Activated CD8-positive, alpha-beta T cell treated with anti-CD3 and anti-CD28 coated beads, Interleukin-2, amount 10 ng/mL, durations not matched to agents 7 days and 5 days (primary cell): ENCODE measurements around the gene DYNLL2. TPM values are rescaled to one million over a fixed set of nuclear protein-coding genes. Genes with fewer than 3 reads are reported as not detected.
"Not testable (repeated sequence)": the region's sequence is repeated elsewhere in the genome, so short reads cannot be mapped to it uniquely, and the experiment has no call there.

Experiments
- ATAC-seq: fragments of 150-1000 bp; cut with Tn5 transposase; one replicate; pipeline ENCODE4 v1.10.0; 2021; ENCODE audit warnings: moderate library complexity
- CTCF ChIA-PET: fragments of 350-600 bp; sonication (Branson Sonifier 250); formaldehyde crosslinking; loops from one replicate; lab custom pipeline; 2021; ENCODE audit warnings: antibody characterized with exemption; lab: Charles Lee
- POLR2A ChIA-PET: fragments of 350-600 bp; sonication (Branson Sonifier 250); formaldehyde crosslinking; loops from one replicate; lab custom pipeline; 2021; ENCODE audit warnings: antibody characterized with exemption; lab: Charles Lee
- DNase-seq: peaks from one replicate; pipeline ENCODE4 v3.0.0-alpha.2; 2020
- H3K27ac Mint-ChIP-seq: one replicate; pipeline ENCODE4 v1.8.0; 2021; ENCODE audit warnings: mild to moderate bottlenecking, mixed read lengths
- H3K27me3 Mint-ChIP-seq: one replicate; pipeline ENCODE4 v1.8.0; 2021; ENCODE audit warnings: low read depth, mixed read lengths
- H3K36me3 Mint-ChIP-seq: one replicate; pipeline ENCODE4 v1.8.0; 2021; ENCODE audit warnings: low read depth, mixed read lengths
- H3K4me1 Mint-ChIP-seq: one replicate; pipeline ENCODE4 v1.8.0; 2021; ENCODE audit warnings: low read depth, mixed read lengths
- H3K4me3 Mint-ChIP-seq: one replicate; pipeline ENCODE4 v1.8.0; 2021; ENCODE audit warnings: mild to moderate bottlenecking, mixed read lengths
- H3K9me3 Mint-ChIP-seq: one replicate; pipeline ENCODE4 v1.8.0; 2022; ENCODE audit warnings: mixed read lengths; ENCODE audit not compliant: insufficient read depth
- total RNA-seq, 2 experiments: library from RNA; stranded (reverse); gene quantifications; one replicate each; pipeline ENCODE4 v1.2.3, GENCODE V29; 2021

Gene DYNLL2
- total RNA-seq, 2 experiments from 2014 or later = 30.9 to 31.7 TPM

GRCh38 chr17:58091024-58091567 is 7.9 kb downstream of the DYNLL2 start:
- no peaks in the 10 kb centered on the region for H3K27me3 Mint-ChIP-seq
- ChIA-PET POLR2A (no interaction called here), CTCF (interaction anchor here (0.6 kb wide), 1 partner anchor 258 kb away, joined by 3 read pairs; no protein-coding TSS in a partner anchor)
- H3K4me1 Mint-ChIP-seq = peaks cover 34% of the 10 kb centered on the region
- no peak overlapping the region for H3K27ac Mint-ChIP-seq
- H3K36me3 Mint-ChIP-seq = peaks cover 74% of the 10 kb centered on the region
- no peak for ATAC-seq
- no peaks in the 10 kb centered on the region for H3K9me3 Mint-ChIP-seq
- no peak overlapping the region for H3K4me3 Mint-ChIP-seq
- no peak for DNase-seq

GRCh38 chr17:58092101-58092796 is 9.0 kb downstream of the DYNLL2 start:
- Mint-ChIP-seq H3K27ac (no peak overlapping the region), H3K36me3 (peaks cover 68% of the 10 kb centered on the region), H3K9me3 (no peaks in the 10 kb centered on the region), H3K27me3 (no peaks in the 10 kb centered on the region), H3K4me1 (peaks cover 23% of the 10 kb centered on the region), H3K4me3 (no peak overlapping the region)
- POLR2A ChIA-PET = no interaction called here
- CTCF ChIA-PET = interaction anchor here (0.6 to 1.0 kb wide), 2 partner anchors 20 to 259 kb away, joined by 3 to 4 read pairs; no protein-coding TSS in a partner anchor
- DNase-seq (peak; percentile 15), ATAC-seq (no peak)

- no peak for ATAC-seq
- Mint-ChIP-seq H3K36me3 (peaks cover 62% of the 10 kb centered on the region), H3K4me1 (peaks cover 18% of the 10 kb centered on the region), H3K4me3 (no peak overlapping the region), H3K27me3 (no peaks in the 10 kb centered on the region), H3K27ac (no peak overlapping the region), H3K9me3 (no peaks in the 10 kb centered on the region)
- CTCF ChIA-PET = interaction anchor here (0.6 kb wide), 1 partner anchor 373 kb away, joined by 3 read pairs; no protein-coding TSS in a partner anchor
- DNase-seq = no peak
- POLR2A ChIA-PET = interaction anchor here (1.0 kb wide), 1 partner anchor 155 kb away, joined by 3 read pairs; no protein-coding TSS in a partner anchor
Measured at GRCh38 chr17:58092797-58093385, 9.7 kb downstream of the DYNLL2 start.

GRCh38 chr17:58094118-58094517 is 10.9 kb downstream of the DYNLL2 start:
- Mint-ChIP-seq H3K4me1 (peaks cover 9% of the 10 kb centered on the region), H3K27ac (no peak overlapping the region), H3K9me3 (no peaks in the 10 kb centered on the region), H3K27me3 (no peaks in the 10 kb centered on the region), H3K36me3 (peaks cover 50% of the 10 kb centered on the region), H3K4me3 (no peak overlapping the region)
- DNase-seq (no peak), ATAC-seq (no peak)
- ChIA-PET POLR2A (no interaction called here), CTCF (no interaction called here)

- peaks cover 2% of the 10 kb centered on the region for H3K27me3 Mint-ChIP-seq
- peaks cover 28% of the 10 kb centered on the region for H3K36me3 Mint-ChIP-seq
- no peak for DNase-seq
- POLR2A ChIA-PET = interaction anchor here (1.2 kb wide), 1 partner anchor 9 kb away, joined by 3 read pairs; no protein-coding TSS in a partner anchor
- CTCF ChIA-PET = interaction anchor here (1.1 to 1.5 kb wide), 2 partner anchors 97 to 115 kb away, joined by 3 read pairs; no protein-coding TSS in a partner anchor
- H3K4me3 Mint-ChIP-seq = no peak overlapping the region
- no peak overlapping the region for H3K27ac Mint-ChIP-seq
- no peak for ATAC-seq
- peaks cover 8% of the 10 kb centered on the region for H3K4me1 Mint-ChIP-seq
- no peaks in the 10 kb centered on the region for H3K9me3 Mint-ChIP-seq
Measured at GRCh38 chr17:58096892-58097291, 13.7 kb downstream of the DYNLL2 start.

GRCh38 chr17:58097384-58098088 is 14.3 kb downstream of the DYNLL2 start:
- POLR2A ChIA-PET = no interaction called here
- no peak overlapping the region for H3K27ac Mint-ChIP-seq

GRCh38 chr17:58100506-58100905 is 17.3 kb downstream of the DYNLL2 start:
- peaks cover 2% of the 10 kb centered on the region for H3K36me3 Mint-ChIP-seq
- ChIA-PET POLR2A (interaction anchor here (0.7 kb wide), 1 partner anchor 1016 kb away, joined by 3 read pairs; no protein-coding TSS in a partner anchor), CTCF (interaction anchor here (1.3 to 2.6 kb wide), 3 partner anchors 11 to 101 kb away, joined by 3 to 9 read pairs (median 3); no protein-coding TSS in a partner anchor)
- ATAC-seq (no peak), DNase-seq (no peak)
- no peak overlapping the region for H3K4me3 Mint-ChIP-seq
- no peaks in the 10 kb centered on the region for H3K9me3 Mint-ChIP-seq
- no peak overlapping the region for H3K27ac Mint-ChIP-seq
- H3K4me1 Mint-ChIP-seq = peaks cover 6% of the 10 kb centered on the region
- peaks cover 2% of the 10 kb centered on the region for H3K27me3 Mint-ChIP-seq

More at GRCh38 chr17:58097384-58098088, 14.3 kb downstream of the DYNLL2 start:
- DNase-seq (no peak), ATAC-seq (no peak)
- Mint-ChIP-seq H3K9me3 (no peaks in the 10 kb centered on the region), H3K36me3 (peaks cover 21% of the 10 kb centered on the region), H3K4me1 (peaks cover 8% of the 10 kb centered on the region), H3K27me3 (peaks cover 2% of the 10 kb centered on the region), H3K4me3 (no peak overlapping the region)
- CTCF ChIA-PET = interaction anchor here (1.5 kb wide), 2 partner anchors 75 to 98 kb away, joined by 3 to 4 read pairs; no protein-coding TSS in a partner anchor

GRCh38 chr17:58101898-58102297 is 18.7 kb downstream of the DYNLL2 start:
- H3K27me3 Mint-ChIP-seq, H3K36me3 Mint-ChIP-seq, H3K9me3 Mint-ChIP-seq, H3K4me3 Mint-ChIP-seq, H3K4me1 Mint-ChIP-seq, H3K27ac Mint-ChIP-seq, POLR2A ChIA-PET, ATAC-seq: not testable (repeated sequence)
- peak; percentile 4 for DNase-seq
- CTCF ChIA-PET = interaction anchor here (0.8 to 1.6 kb wide), 5 partner anchors 10 to 146 kb away, joined by 3 to 4 read pairs (median 3); no protein-coding TSS in a partner anchor

- Mint-ChIP-seq H3K27ac (no peak overlapping the region), H3K4me1 (peaks cover under 1% of the 10 kb centered on the region), H3K4me3 (no peak overlapping the region), H3K9me3 (no peaks in the 10 kb centered on the region), H3K36me3 (no peaks in the 10 kb centered on the region), H3K27me3 (peaks cover 2% of the 10 kb centered on the region)
- CTCF ChIA-PET = no interaction called here
- DNase-seq (no peak), ATAC-seq (no peak)
- POLR2A ChIA-PET = no interaction called here
Measured at GRCh38 chr17:58105093-58105492, 21.9 kb downstream of the DYNLL2 start.

- H3K27me3 Mint-ChIP-seq = peaks cover 3% of the 10 kb centered on the region
- no peak overlapping the region for H3K4me3 Mint-ChIP-seq
- no peak overlapping the region for H3K27ac Mint-ChIP-seq
- no peak for DNase-seq
- no peaks in the 10 kb centered on the region for H3K4me1 Mint-ChIP-seq
- POLR2A ChIA-PET = no interaction called here
- no peaks in the 10 kb centered on the region for H3K9me3 Mint-ChIP-seq
- no peak for ATAC-seq
- no peaks in the 10 kb centered on the region for H3K36me3 Mint-ChIP-seq
- CTCF ChIA-PET = interaction anchor here (1.0 kb wide), 1 partner anchor 93 kb away, joined by 3 read pairs; no protein-coding TSS in a partner anchor
Measured at GRCh38 chr17:58107306-58107705, 24.1 kb downstream of the DYNLL2 start.

- DNase-seq (no peak), ATAC-seq (no peak)
- Mint-ChIP-seq H3K27ac (no peak overlapping the region), H3K36me3 (no peaks in the 10 kb centered on the region), H3K4me3 (no peak overlapping the region), H3K27me3 (peaks cover 3% of the 10 kb centered on the region), H3K9me3 (no peaks in the 10 kb centered on the region), H3K4me1 (no peaks in the 10 kb centered on the region)
- CTCF ChIA-PET = interaction anchor here (1.2 kb wide), 1 partner anchor 217 kb away, joined by 4 read pairs; no protein-coding TSS in a partner anchor
- POLR2A ChIA-PET = no interaction called here
Measured at GRCh38 chr17:58109197-58109596, 26.0 kb downstream of the DYNLL2 start.
